Measurements from ENCODE around the gene SUMF1. TPM values are rescaled to one million over a fixed set of nuclear protein-coding genes. Genes with fewer than 3 reads are reported as not detected.

SUMF1 gene
- total and polyA plus RNA-seq, 2 of the 4 experiments (the other 2 are of a cell fraction), result 26.3 to 38.4 TPM

DNA sequence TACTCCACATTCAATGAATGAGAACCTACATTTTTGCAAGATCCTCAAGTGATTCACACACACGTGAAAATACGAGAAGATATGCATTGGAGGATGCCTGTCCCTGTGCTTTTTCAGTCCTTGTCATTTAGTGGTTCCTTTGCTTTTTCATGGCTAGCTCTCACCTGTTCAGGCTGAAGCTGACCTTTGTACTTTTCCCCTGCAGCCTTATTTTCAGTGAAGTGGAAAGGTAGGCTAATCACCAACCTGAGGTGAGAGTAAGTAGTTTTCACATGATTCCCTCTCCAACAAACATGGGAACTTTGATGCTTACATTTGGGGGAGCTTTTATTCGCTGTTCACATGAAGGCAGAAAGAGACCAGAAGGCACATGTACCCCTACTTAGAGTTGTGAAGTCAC is 34.4 kb upstream of the SUMF1 start:
- DNase-seq (no peak), ATAC-seq (ENCODE audit: low read depth) (no peak)
- no peaks in the 10 kb centered on the region; the same call in 1 of the 2 replicates for H3K27me3 ChIP-seq (ENCODE audit: control insufficient read depth, insufficient read depth, low read length)
- no peak overlapping the region for H3K27ac ChIP-seq (ENCODE audit: insufficient read depth, low read length)
- BruUV-seq (replicated peaks), result no TSS peak
- H3K9me3 ChIP-seq (ENCODE audit: control insufficient read depth, insufficient read depth, low read length), result no peaks in the 10 kb centered on the region
- H3K79me1 ChIP-seq (ENCODE audit: low read depth in 1 of 2, low read length in 2 of 2), result no peaks in the 10 kb centered on the region
- no peak overlapping the region for H3K14ac ChIP-seq (replicated peaks; ENCODE audit: low read depth, low read length)
- H2AK9ac ChIP-seq (replicated peaks; ENCODE audit: low read depth, low read length, poor library complexity), result no peak overlapping the region
- no peaks in the 10 kb centered on the region for H3K4me1 ChIP-seq (ENCODE audit: control insufficient read depth, insufficient read depth, low read length)
- TF ChIP-seq SMC3 (IDR thresholded peaks at IDR 0.05; ENCODE audit: low read depth, low read length), result no peak
- TF ChIP-seq RAD21 (IDR thresholded peaks at IDR 0.05; ENCODE audit: low read length), result no peak
- no peak for TF ChIP-seq MXI1 (IDR thresholded peaks at IDR 0.05; ENCODE audit: borderline replicate concordance, low read depth, low read length)
- no peak for TF ChIP-seq BHLHE40 (IDR thresholded peaks at IDR 0.05; ENCODE audit: low read depth, low read length)
- no peak for TF ChIP-seq MAZ (IDR thresholded peaks at IDR 0.05; ENCODE audit: borderline replicate concordance, low read depth, low read length)
- TF ChIP-seq NFE2L2 (IDR thresholded peaks at IDR 0.05; ENCODE audit: low read depth, low read length), result no peak
- no peak for TF ChIP-seq CHD1 (IDR thresholded peaks at IDR 0.05; ENCODE audit: low read depth, low read length)
- no peak for TF ChIP-seq FOS (IDR thresholded peaks at IDR 0.05; ENCODE audit: low read depth, low read length)
- no peak for TF ChIP-seq CEBPB (IDR thresholded peaks at IDR 0.05; ENCODE audit: low read depth, low read length)
- TF ChIP-seq USF2 (IDR thresholded peaks at IDR 0.05; ENCODE audit: low read depth, low read length), result no peak
- no peak for TF ChIP-seq RCOR1 (IDR thresholded peaks at IDR 0.05; ENCODE audit: insufficient replicate concordance, low read length)
- TF ChIP-seq POLR2A (IDR thresholded peaks at IDR 0.05; ENCODE audit: low read depth, low read length), result no peak
- no peak for TF ChIP-seq CTCF (conservative IDR thresholded peaks at IDR 0.05; ENCODE audit: low read depth, low read length)
- no peak for TF ChIP-seq MAFK (IDR thresholded peaks at IDR 0.05; ENCODE audit: low read depth, low read length)
- no peak for TF ChIP-seq ELK1 (IDR thresholded peaks at IDR 0.05; ENCODE audit: borderline replicate concordance, low read depth, low read length)
- H3K9me1 ChIP-seq (ENCODE audit: insufficient read depth, low read length), result no peaks in the 10 kb centered on the region
- no peak overlapping the region for H4K5ac ChIP-seq (ENCODE audit: low read depth, low read length)
- H3K23ac ChIP-seq (ENCODE audit: low read depth, low read length), result no peak overlapping the region
- H3K4me3 ChIP-seq (ENCODE audit: insufficient read depth, low read depth, low read length), result no peak overlapping the region
- H4K91ac ChIP-seq (ENCODE audit: insufficient read depth, low read depth, low read length), result no peak overlapping the region
- no peaks in the 10 kb centered on the region for H4K20me1 ChIP-seq (ENCODE audit: insufficient read depth, low read length)
- H2AFZ ChIP-seq (replicated peaks; ENCODE audit: low read length, poor library complexity), result no peak overlapping the region
- H2BK20ac ChIP-seq (ENCODE audit: low read depth, low read length), result no peak overlapping the region
- no peak overlapping the region for H4K8ac ChIP-seq (ENCODE audit: low read depth in 2 of 2, low read length in 2 of 2)
- WGBS, 2 experiments (ENCODE audit: extremely low coverage in 2 of 2, insufficient read length in 1 of 2), result 58% methylated on average over 3 of the region's 3 CpGs; no CpG with 5 or more reads in 1 of the 2 experiments
- no peak overlapping the region for H2BK120ac ChIP-seq (ENCODE audit: low read depth, low read length)
- in situ Hi-C loops (cut with MboI; ENCODE audit: low sequenced_read_pairs) (no loop called here), intact Hi-C loops (cut with micrococcal nuclease) (no loop called here), dilution Hi-C loops (cut with HindIII; ENCODE audit: low sequenced_read_pairs, unreplicated experiment) (no loop called here)
- H3K56ac ChIP-seq (ENCODE audit: extremely low read depth, insufficient read depth, low read length), result no peak overlapping the region
- no peak overlapping the region for H2BK15ac ChIP-seq (ENCODE audit: low read depth, low read length)
- ChIA-PET CTCF (interaction anchor here (0.6 kb wide), 1 partner anchor 23 kb away, joined by 3 read pairs; no protein-coding TSS in a partner anchor), POLR2A (ENCODE audit: unreplicated experiment) (no interaction called here)
- H2AK5ac ChIP-seq (ENCODE audit: low read depth, low read length), result no peak overlapping the region
- H2BK5ac ChIP-seq (ENCODE audit: low read depth, low read length, poor library complexity, severe bottlenecking), result no peak overlapping the region
- no peak overlapping the region for H3K18ac ChIP-seq (ENCODE audit: low read depth, low read length)
- H3K9ac ChIP-seq (ENCODE audit: low read depth, low read length), result no peak overlapping the region
- H3K4me2 ChIP-seq (ENCODE audit: low read depth, low read length), result no peak overlapping the region
- H3K36me3 ChIP-seq (ENCODE audit: control insufficient read depth, insufficient read depth, low read length), result no peaks in the 10 kb centered on the region
- no peak overlapping the region for H3K4ac ChIP-seq (ENCODE audit: low read depth, low read length)
